ENCODE measurements around the gene ERICH2.

ERICH2 gene

GRCh38 chr2:170817093-170818035, 47.2 kb downstream of the ERICH2 start:
- DNase-seq: no peak

- no peak for DNase-seq
Observed at GRCh38 chr2:170818036-170818751, 48.0 kb downstream of the ERICH2 start.

- DNase-seq: no peak
Observed at GRCh38 chr2:170818752-170819470, 48.7 kb downstream of the ERICH2 start.

GRCh38 chr2:170819680-170820664, 49.8 kb downstream of the ERICH2 start:
- no peak for DNase-seq

GRCh38 chr2:170820757-170821530, 50.8 kb downstream of the ERICH2 start:
- no peak for DNase-seq

- DNase-seq: no peak
Observed at GRCh38 chr2:170821531-170822289, 51.5 kb downstream of the ERICH2 start.

GRCh38 chr2:170822290-170823087, 52.3 kb downstream of the ERICH2 start:
- DNase-seq: no peak

- DNase-seq: no peak
Observed at GRCh38 chr2:170823088-170823897, 53.1 kb downstream of the ERICH2 start.

- no peak for DNase-seq
Observed at GRCh38 chr2:170823898-170824215, 53.7 kb downstream of the ERICH2 start.

- no peak for DNase-seq
Observed at GRCh38 chr2:170824526-170825015, 54.4 kb downstream of the ERICH2 start.

- DNase-seq: no peak
Observed at GRCh38 chr2:170827841-170828532, 57.8 kb downstream of the ERICH2 start.

- no peak for DNase-seq
Observed at GRCh38 chr2:170828533-170828916, 58.3 kb downstream of the ERICH2 start.

- no peak for DNase-seq
Observed at GRCh38 chr2:170829036-170829435, 58.9 kb downstream of the ERICH2 start.

- DNase-seq: no peak
Observed at GRCh38 chr2:170830166-170830565, 60.0 kb downstream of the ERICH2 start.

- DNase-seq: no peak
Observed at GRCh38 chr2:170831115-170831514, 60.9 kb downstream of the ERICH2 start.

GRCh38 chr2:170836027-170836426, 65.8 kb downstream of the ERICH2 start:
- no peak for DNase-seq

GRCh38 chr2:170840717-170841210, 70.6 kb downstream of the ERICH2 start:
- DNase-seq: no peak

GRCh38 chr2:170842785-170843184, 72.6 kb downstream of the ERICH2 start:
- DNase-seq: peak; percentile 68

All from NCI-H226 (cell line).